ENCODE results near the gene MYT1. TPM values are rescaled to one million over a fixed set of nuclear protein-coding genes. Genes with fewer than 3 reads are reported as not detected.
"Not testable (repeated sequence)": the region's sequence is repeated elsewhere in the genome, so short reads cannot be mapped to it uniquely, and the experiment has no call there.

The MYT1 gene
- total and polyA plus RNA-seq, 7 donors: under 0.01 TPM; not detected in 6

DNA sequence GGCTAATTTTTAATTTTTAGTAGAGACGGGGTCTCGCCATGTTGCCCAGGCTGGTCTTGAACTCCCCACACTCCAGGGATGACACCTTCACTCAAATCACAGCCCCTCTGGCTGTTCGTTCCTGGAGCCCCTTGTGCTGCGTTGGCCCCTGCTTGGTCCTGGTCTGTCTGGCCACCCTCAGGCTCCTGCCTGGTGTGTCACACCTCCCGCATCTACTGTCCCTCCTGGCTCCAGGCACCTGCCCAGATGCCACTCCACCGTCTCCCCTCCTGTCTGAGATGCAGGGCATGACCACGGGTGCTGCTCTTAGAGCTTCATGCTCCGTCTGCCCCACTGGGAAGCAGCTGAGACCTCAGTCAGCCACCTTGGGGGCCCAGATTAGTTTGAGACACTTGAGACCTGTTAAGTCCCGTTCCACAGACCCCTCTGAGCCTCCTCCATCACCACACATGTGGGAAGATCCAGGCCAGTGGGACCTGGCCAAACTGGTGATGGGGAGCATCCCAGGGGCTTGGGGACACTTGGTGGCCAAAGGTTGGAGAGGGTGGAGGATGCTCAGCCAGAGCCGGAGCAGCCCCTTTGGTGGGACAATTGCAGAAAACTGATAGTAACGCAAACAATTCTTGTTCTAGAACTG is 35.0 kb upstream of the MYT1 start:
- intact Hi-C loops (cut with DNase I): no loop called here
- Histone ChIP-seq H3K4me1 (no peaks in the 10 kb centered on the region), H3K4me3 (no peak overlapping the region), H3K9me3 (peaks cover 6% of the 10 kb centered on the region), H3K36me3 (ENCODE audit: insufficient read depth in 1 of 2, low read depth in 1 of 2) (no peaks in the 10 kb centered on the region), H3K27me3 (ENCODE audit: insufficient read depth in 3 of 3, low read length in 2 of 3) (peaks cover 0 to 19% (median 5%) of the 10 kb centered on the region in 3 donors), H3K27ac (no peak overlapping the region)
- ATAC-seq (no peak), DNase-seq (no peak)
- TF ChIP-seq, protein P1, sequence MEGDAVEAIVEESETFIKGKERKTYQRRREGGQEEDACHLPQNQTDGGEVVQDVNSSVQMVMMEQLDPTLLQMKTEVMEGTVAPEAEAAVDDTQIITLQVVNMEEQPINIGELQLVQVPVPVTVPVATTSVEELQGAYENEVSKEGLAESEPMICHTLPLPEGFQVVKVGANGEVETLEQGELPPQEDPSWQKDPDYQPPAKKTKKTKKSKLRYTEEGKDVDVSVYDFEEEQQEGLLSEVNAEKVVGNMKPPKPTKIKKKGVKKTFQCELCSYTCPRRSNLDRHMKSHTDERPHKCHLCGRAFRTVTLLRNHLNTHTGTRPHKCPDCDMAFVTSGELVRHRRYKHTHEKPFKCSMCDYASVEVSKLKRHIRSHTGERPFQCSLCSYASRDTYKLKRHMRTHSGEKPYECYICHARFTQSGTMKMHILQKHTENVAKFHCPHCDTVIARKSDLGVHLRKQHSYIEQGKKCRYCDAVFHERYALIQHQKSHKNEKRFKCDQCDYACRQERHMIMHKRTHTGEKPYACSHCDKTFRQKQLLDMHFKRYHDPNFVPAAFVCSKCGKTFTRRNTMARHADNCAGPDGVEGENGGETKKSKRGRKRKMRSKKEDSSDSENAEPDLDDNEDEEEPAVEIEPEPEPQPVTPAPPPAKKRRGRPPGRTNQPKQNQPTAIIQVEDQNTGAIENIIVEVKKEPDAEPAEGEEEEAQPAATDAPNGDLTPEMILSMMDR (IDR thresholded peaks at IDR 0.05): no peak
- 74 to 77% (median 76%) methylated on average over 11 of the region's 11 CpGs for WGBS, 3 donors

DNA sequence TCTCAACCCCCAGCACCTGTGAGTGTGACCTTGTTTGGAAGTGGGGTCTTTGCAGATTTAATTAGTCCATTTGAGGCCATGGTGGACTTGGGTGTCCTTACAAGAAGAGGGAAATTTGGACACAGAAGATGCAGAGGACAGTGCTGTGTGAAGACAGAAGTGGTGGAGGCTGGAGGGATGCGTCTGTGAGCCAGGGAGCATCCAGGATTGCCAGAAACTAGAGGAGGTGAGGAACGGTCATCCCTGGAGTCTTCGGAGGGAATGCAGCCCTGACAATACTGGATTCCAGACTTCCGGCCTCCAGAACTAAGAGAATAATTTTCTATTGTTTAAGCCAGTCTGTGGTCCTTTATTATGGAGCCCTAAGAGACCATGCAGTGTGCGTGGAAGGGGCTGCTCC is 34.0 kb upstream of the MYT1 start:
- no peaks in the 10 kb centered on the region for H3K4me1 ChIP-seq
- no peaks in the 10 kb centered on the region for H3K36me3 ChIP-seq (ENCODE audit: insufficient read depth in 1 of 2, low read depth in 1 of 2)
- H3K27ac ChIP-seq: no peak overlapping the region
- H3K4me3 ChIP-seq: no peak overlapping the region
- peaks cover 6% of the 10 kb centered on the region for H3K9me3 ChIP-seq
- no peak for ATAC-seq
- WGBS, 3 donors: 33 to 39% (median 35%) methylated on average over 5 of the region's 5 CpGs
- DNase-seq: no peak
- intact Hi-C loops (cut with DNase I): no loop called here
- TF ChIP-seq, protein P1 (IDR thresholded peaks at IDR 0.05): no peak
- H3K27me3 ChIP-seq (ENCODE audit: insufficient read depth in 3 of 3, low read length in 2 of 3): peaks cover 0 to 15% (median 5%) of the 10 kb centered on the region in 3 donors

DNA sequence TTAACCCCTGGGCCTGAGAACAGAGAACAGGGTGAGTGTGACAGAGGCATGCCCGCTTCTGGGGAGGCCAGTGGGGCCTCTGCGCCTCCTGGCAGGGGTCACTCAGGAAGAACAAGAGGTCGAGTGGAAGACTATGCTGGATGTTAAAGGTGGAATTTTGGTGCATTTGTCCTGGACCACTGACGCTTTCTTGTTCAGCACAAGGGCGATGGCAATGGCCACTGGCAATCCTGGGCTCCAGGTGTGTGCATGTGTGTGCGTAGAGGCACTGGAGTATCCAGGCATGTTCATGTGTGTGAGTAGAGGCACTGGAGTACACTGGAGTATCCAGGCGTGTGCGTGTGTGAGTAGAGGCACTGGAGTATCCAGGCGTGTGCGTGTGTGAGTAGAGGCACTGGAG is 33.4 kb upstream of the MYT1 start:
- no peak overlapping the region for H3K4me3 ChIP-seq
- intact Hi-C loops (cut with DNase I): no loop called here
- H3K9me3 ChIP-seq: peaks cover 6% of the 10 kb centered on the region
- no peaks in the 10 kb centered on the region for H3K36me3 ChIP-seq (ENCODE audit: insufficient read depth in 1 of 2, low read depth in 1 of 2)
- peaks cover 0 to 15% (median 9%) of the 10 kb centered on the region in 3 donors for H3K27me3 ChIP-seq (ENCODE audit: insufficient read depth in 3 of 3, low read length in 2 of 3)
- 78 to 82% (median 79%) methylated on average over 10 of the region's 10 CpGs for WGBS, 3 donors
- TF ChIP-seq, protein P1 (IDR thresholded peaks at IDR 0.05): no peak
- ATAC-seq (no peak), DNase-seq (no peak)
- H3K27ac ChIP-seq: no peak overlapping the region
- H3K4me1 ChIP-seq: no peaks in the 10 kb centered on the region

DNA sequence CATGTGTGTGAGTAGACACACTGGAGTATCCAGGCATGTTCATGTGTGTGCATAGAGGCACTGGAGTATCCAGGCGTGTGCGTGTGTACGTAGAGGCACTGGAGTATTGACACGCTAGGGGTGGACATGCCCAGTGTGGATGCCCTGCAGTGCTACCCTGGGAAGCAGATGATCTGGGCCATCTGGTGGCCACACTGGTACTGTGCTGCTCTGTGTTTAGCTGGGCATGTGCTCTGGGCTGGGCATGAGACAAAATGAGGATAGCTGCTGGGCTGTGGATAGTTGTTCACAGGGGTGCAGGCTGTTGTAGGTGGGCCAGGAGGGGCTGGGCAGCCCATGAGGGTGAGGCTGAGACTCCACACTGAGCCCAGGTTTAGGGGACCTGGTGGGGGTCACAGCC is 32.8 kb upstream of the MYT1 start:
- Histone ChIP-seq H3K4me3 (no peak overlapping the region), H3K36me3 (ENCODE audit: insufficient read depth in 1 of 2, low read depth in 1 of 2) (no peaks in the 10 kb centered on the region), H3K9me3 (peaks cover 6% of the 10 kb centered on the region), H3K27ac (no peak overlapping the region), H3K4me1 (no peaks in the 10 kb centered on the region), H3K27me3 (ENCODE audit: insufficient read depth in 3 of 3, low read length in 2 of 3) (peaks cover 0 to 15% (median 9%) of the 10 kb centered on the region in 3 donors)
- DNase-seq: no peak
- intact Hi-C loops (cut with DNase I): no loop called here
- ATAC-seq: no peak
- TF ChIP-seq, protein P1 (IDR thresholded peaks at IDR 0.05): no peak
- WGBS, 3 donors: 62 to 80% (median 64%) methylated on average over 4 of the region's 4 CpGs

DNA sequence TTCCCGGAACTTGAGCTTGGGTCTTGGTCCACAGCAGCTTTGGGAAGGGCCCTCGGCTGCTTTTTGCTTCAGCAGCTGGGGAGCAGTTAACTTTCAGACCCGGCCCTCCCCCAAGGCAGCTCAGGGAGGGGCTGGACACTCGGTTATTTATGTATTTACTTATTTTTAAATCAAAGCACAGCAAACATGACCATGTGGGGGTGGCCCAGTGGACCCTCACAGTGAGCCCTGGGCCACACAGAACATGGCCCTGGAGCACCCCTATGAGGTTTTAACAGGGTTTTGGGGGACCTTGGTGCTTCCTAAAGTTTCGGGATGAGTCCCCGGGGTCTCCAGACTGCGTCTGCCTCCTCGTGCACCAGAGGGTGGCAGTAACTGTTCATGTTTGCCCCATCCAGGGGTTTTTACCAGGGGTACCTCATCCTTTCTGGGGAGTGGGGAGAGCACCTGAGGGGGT is 30.3 kb upstream of the MYT1 start:
- H3K36me3 ChIP-seq (ENCODE audit: insufficient read depth in 1 of 2, low read depth in 1 of 2): no peaks in the 10 kb centered on the region
- no peak overlapping the region for H3K27ac ChIP-seq
- no peaks in the 10 kb centered on the region for H3K4me1 ChIP-seq
- intact Hi-C loops (cut with DNase I): no loop called here
- TF ChIP-seq, protein P1 (IDR thresholded peaks at IDR 0.05): peak; percentile 9
- 32 to 38% (median 35%) methylated on average over 8 of the region's 8 CpGs for WGBS, 3 donors
- H3K4me3 ChIP-seq: no peak overlapping the region
- peaks cover 0 to 9% (median 4%) of the 10 kb centered on the region in 3 donors for H3K27me3 ChIP-seq (ENCODE audit: insufficient read depth in 3 of 3, low read length in 2 of 3)
- DNase-seq (no peak), ATAC-seq (no peak)
- H3K9me3 ChIP-seq: no peaks in the 10 kb centered on the region

DNA sequence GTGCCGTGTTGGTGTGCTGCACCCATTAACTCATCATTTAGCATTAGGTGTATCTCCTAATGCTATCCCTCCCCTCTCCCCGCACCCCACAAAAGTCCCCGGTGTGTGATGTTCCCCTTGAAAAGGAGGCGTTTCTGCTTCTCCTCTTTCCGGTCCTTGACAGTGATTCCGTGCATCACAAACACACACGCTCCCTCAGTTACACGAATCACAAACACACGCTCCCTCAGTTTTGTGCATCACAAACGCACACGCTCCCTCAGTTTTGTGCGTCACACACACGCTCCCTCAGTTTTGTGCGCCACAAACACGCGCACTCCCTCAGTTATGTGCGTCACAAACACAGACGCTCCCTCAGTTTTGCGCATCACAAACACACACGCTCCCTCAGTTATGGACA is 29.5 kb upstream of the MYT1 start:
- H3K36me3 ChIP-seq (ENCODE audit: insufficient read depth in 1 of 2, low read depth in 1 of 2); H3K4me1 ChIP-seq; H3K27ac ChIP-seq; H3K9me3 ChIP-seq; DNase-seq; ATAC-seq; H3K4me3 ChIP-seq; intact Hi-C loops (cut with DNase I); H3K27me3 ChIP-seq (ENCODE audit: insufficient read depth in 3 of 3, low read length in 2 of 3): not testable (repeated sequence)
- WGBS, 3 donors: 64 to 67% (median 64%) methylated on average over 19 to 20 of the region's 20 CpGs
